ENCODE data around the gene CDC42EP3. TPM values are rescaled to one million over a fixed set of nuclear protein-coding genes. Genes with fewer than 3 reads are reported as not detected.
A peak's percentile ranks its signal among the peaks of the same experiment; 100 is the strongest.

The CDC42EP3 gene
- total RNA-seq, 6 experiments from 2014 or later, result 159 to 248 (median 201) TPM

GRCh38 chr2:37711831-37712230, 40.4 kb upstream of the CDC42EP3 start:
- peak; percentile 67 for DNase-seq
- Mint-ChIP-seq H3K4me3 (peak overlapping the region; percentile 62), H3K27me3 (ENCODE audit: insufficient read depth) (no peaks in the 10 kb centered on the region; the same call in 1 of the 2 replicates), H3K27ac (peak overlapping the region; percentile 89), H3K36me3 (ENCODE audit: low read depth) (peaks cover 31% of the 10 kb centered on the region), H3K9me3 (peaks cover 19% of the 10 kb centered on the region), H3K4me1 (ENCODE audit: low read depth) (peaks cover 75% of the 10 kb centered on the region)
- TF ChIP-seq CTCF (IDR thresholded peaks at IDR 0.05), result no peak

- H3K4me3 Mint-ChIP-seq, result peak overlapping the region; percentile 72
- peaks cover 80% of the 10 kb centered on the region for H3K4me1 Mint-ChIP-seq (ENCODE audit: low read depth)
- TF ChIP-seq CTCF (IDR thresholded peaks at IDR 0.05), result no peak
- no peaks in the 10 kb centered on the region; the same call in 1 of the 2 replicates for H3K27me3 Mint-ChIP-seq (ENCODE audit: insufficient read depth)
- H3K36me3 Mint-ChIP-seq (ENCODE audit: low read depth), result peaks cover 29% of the 10 kb centered on the region
- H3K27ac Mint-ChIP-seq, result peak overlapping the region; percentile 89
- DNase-seq, result peak; percentile 91
- peaks cover 17% of the 10 kb centered on the region for H3K9me3 Mint-ChIP-seq
Measured at GRCh38 chr2:37711308-37711731, 39.9 kb upstream of the CDC42EP3 start.

- Mint-ChIP-seq H3K27me3 (ENCODE audit: insufficient read depth) (no peaks in the 10 kb centered on the region; the same call in 1 of the 2 replicates), H3K36me3 (ENCODE audit: low read depth) (peaks cover 12% of the 10 kb centered on the region; the same call in 1 of the 2 replicates), H3K27ac (no peak overlapping the region), H3K4me3 (no peak overlapping the region), H3K9me3 (no peaks in the 10 kb centered on the region), H3K4me1 (ENCODE audit: low read depth) (peaks cover 96% of the 10 kb centered on the region)
- DNase-seq, result no peak
- no peak for TF ChIP-seq CTCF (IDR thresholded peaks at IDR 0.05)
Measured at GRCh38 chr2:37709111-37709510, 37.7 kb upstream of the CDC42EP3 start.

GRCh38 chr2:37708146-37708545, 36.7 kb upstream of the CDC42EP3 start:
- Mint-ChIP-seq H3K9me3 (no peaks in the 10 kb centered on the region), H3K4me3 (no peak overlapping the region), H3K36me3 (ENCODE audit: low read depth) (peaks cover 22% of the 10 kb centered on the region), H3K27ac (no peak overlapping the region), H3K27me3 (ENCODE audit: insufficient read depth) (no peaks in the 10 kb centered on the region; the same call in 1 of the 2 replicates), H3K4me1 (ENCODE audit: low read depth) (peaks cover 87% of the 10 kb centered on the region)
- DNase-seq, result no peak
- no peak for TF ChIP-seq CTCF (IDR thresholded peaks at IDR 0.05)

GRCh38 chr2:37707393-37707792, 36.0 kb upstream of the CDC42EP3 start:
- Mint-ChIP-seq H3K36me3 (ENCODE audit: low read depth) (peaks cover 24% of the 10 kb centered on the region), H3K4me3 (no peak overlapping the region), H3K9me3 (no peaks in the 10 kb centered on the region), H3K27ac (no peak overlapping the region), H3K27me3 (ENCODE audit: insufficient read depth) (no peaks in the 10 kb centered on the region; the same call in 1 of the 2 replicates), H3K4me1 (ENCODE audit: low read depth) (peaks cover 81% of the 10 kb centered on the region)
- DNase-seq, result no peak
- TF ChIP-seq CTCF (IDR thresholded peaks at IDR 0.05), result no peak

Measured in HFFc6 (cell line).